IMR-90 (cell line): ENCODE data around the gene INCA1. TPM values are rescaled to one million over a fixed set of nuclear protein-coding genes. Genes with fewer than 3 reads are reported as not detected.

Source experiments
- ATAC-seq: fragments of 200-7000 bp; cut with Tn5 transposase; 2 replicates; pipeline ENCODE4 v1.9.1; 2020; ENCODE audit warnings: low read depth, mild to moderate bottlenecking, moderate library complexity
- BruUV-seq: library from RNA; stranded (reverse); fragments of 400-500 nt; replicated peaks from 2 replicates; lab custom pipeline; 2021; lab: Mats Ljungman, UMichigan
- CTCF ChIA-PET: fragments of 300-600 bp; formaldehyde crosslinking; extraction: SDS; loops from one replicate; lab custom pipeline; 2021; ENCODE audit warnings: antibody characterized with exemption; lab: Yijun Ruan, JAX
- POLR2A ChIA-PET: fragments of 300-600 bp; sonication (Branson Sonifier 250); formaldehyde crosslinking; loops from one replicate; lab custom pipeline; 2022; ENCODE audit warnings: antibody characterized with exemption; ENCODE audit not compliant: unreplicated experiment; lab: Charles Lee
- DNase-seq: peaks from one replicate; pipeline ENCODE4 v3.0.0; 2013
- H2AFZ ChIP-seq: replicated peaks from 2 replicates; pipeline ENCODE3; 2013; ENCODE audit warnings: low read length, mild to moderate bottlenecking; ENCODE audit not compliant: poor library complexity
- H2AK5ac ChIP-seq: 2 replicates; pipeline ENCODE4 v1.6.1; 2013; ENCODE audit warnings: low read depth, low read length, inconsistent platforms
- H2AK9ac ChIP-seq: replicated peaks from 2 replicates; pipeline ENCODE3; 2013; ENCODE audit warnings: mild to moderate bottlenecking, low read depth, low read length, moderate library complexity; ENCODE audit not compliant: poor library complexity
- H2BK120ac ChIP-seq: 2 replicates; pipeline ENCODE4 v1.6.1; 2013; ENCODE audit warnings: low read depth, low read length, inconsistent platforms
- H2BK15ac ChIP-seq: 3 replicates; pipeline ENCODE4 v1.6.1; 2013; ENCODE audit warnings: low read depth, low read length, inconsistent platforms
- H2BK20ac ChIP-seq: 2 replicates; pipeline ENCODE4 v1.6.1; 2013; ENCODE audit warnings: low read depth, mild to moderate bottlenecking, inconsistent platforms, low read length, moderate library complexity
- H2BK5ac ChIP-seq: 2 replicates; pipeline ENCODE4 v1.6.1; 2013; ENCODE audit warnings: mild to moderate bottlenecking, low read depth, low read length, inconsistent platforms; ENCODE audit not compliant: poor library complexity, severe bottlenecking
- H3K14ac ChIP-seq: replicated peaks from 2 replicates; pipeline ENCODE4 v1.6.1; 2013; ENCODE audit warnings: low read depth, low read length, inconsistent platforms
- H3K18ac ChIP-seq: 2 replicates; pipeline ENCODE4 v1.6.1; 2013; ENCODE audit warnings: low read depth, low read length, control low read depth
- H3K23ac ChIP-seq: 2 replicates; pipeline ENCODE4 v1.6.1; 2013; ENCODE audit warnings: low read depth, low read length, inconsistent platforms
- H3K27ac ChIP-seq: 2 replicates; pipeline ENCODE4 v1.5.1; 2013; ENCODE audit warnings: mild to moderate bottlenecking, control low read depth, low read length; ENCODE audit not compliant: insufficient read depth
- H3K27me3 ChIP-seq: 2 replicates; pipeline ENCODE4 v1.6.1; 2013; ENCODE audit warnings: low read length; ENCODE audit not compliant: control insufficient read depth, insufficient read depth
- H3K36me3 ChIP-seq: 2 replicates; pipeline ENCODE4 v1.6.1; 2013; ENCODE audit warnings: low read length, mixed read lengths; ENCODE audit not compliant: control insufficient read depth, insufficient read depth
- H3K4ac ChIP-seq: 2 replicates; pipeline ENCODE4 v1.6.1; 2013; ENCODE audit warnings: low read depth, low read length, inconsistent platforms
- H3K4me1 ChIP-seq: 2 replicates; pipeline ENCODE4 v1.6.1; 2013; ENCODE audit warnings: low read length, mixed read lengths; ENCODE audit not compliant: control insufficient read depth, insufficient read depth
- H3K4me2 ChIP-seq: 2 replicates; pipeline ENCODE4 v1.6.1; 2013; ENCODE audit warnings: low read depth, mild to moderate bottlenecking, control low read depth, low read length, moderate library complexity
- H3K4me3 ChIP-seq: 2 replicates; pipeline ENCODE4 v1.5.1; 2013; ENCODE audit warnings: low read depth, mild to moderate bottlenecking, control low read depth, low read length, moderate library complexity; ENCODE audit not compliant: insufficient read depth
- H3K56ac ChIP-seq: 2 replicates; pipeline ENCODE4 v1.6.1; 2013; ENCODE audit warnings: low read length, inconsistent platforms; ENCODE audit not compliant: insufficient read depth; ENCODE audit errors: extremely low read depth
- H3K79me1 ChIP-seq, 2 experiments: 2 replicates each; pipeline ENCODE4 v1.6.1; 2013; ENCODE audit warnings: low read length in 2 of 2, inconsistent platforms in 1 of 2, low read depth in 1 of 2
- H3K9ac ChIP-seq: 2 replicates; pipeline ENCODE4 v1.6.1; 2013; ENCODE audit warnings: low read depth, low read length, control low read depth
- H3K9me1 ChIP-seq: 2 replicates; pipeline ENCODE4 v1.6.1; 2013; ENCODE audit warnings: low read length, inconsistent platforms; ENCODE audit not compliant: insufficient read depth
- H3K9me3 ChIP-seq: 2 replicates; pipeline ENCODE4 v1.6.1; 2013; ENCODE audit warnings: low read length; ENCODE audit not compliant: control insufficient read depth, insufficient read depth
- H4K20me1 ChIP-seq: 2 replicates; pipeline ENCODE4 v1.6.1; 2013; ENCODE audit warnings: low read length, inconsistent platforms; ENCODE audit not compliant: insufficient read depth
- H4K5ac ChIP-seq: 2 replicates; pipeline ENCODE4 v1.6.1; 2013; ENCODE audit warnings: mild to moderate bottlenecking, low read depth, low read length, control low read depth
- H4K8ac ChIP-seq, 2 experiments: 2 replicates each; pipeline ENCODE4 v1.6.1; 2013; ENCODE audit warnings: low read depth in 2 of 2, low read length in 2 of 2, control low read depth in 1 of 2, inconsistent platforms in 1 of 2
- H4K91ac ChIP-seq: 2 replicates; pipeline ENCODE4 v1.6.1; 2013; ENCODE audit warnings: low read depth, low read length, inconsistent platforms; ENCODE audit not compliant: insufficient read depth
- CEBPB ChIP-seq: IDR thresholded peaks from 2 replicates; pipeline ENCODE4 v1.6.1; 2012; ENCODE audit warnings: low read depth, low read length, improper control_type of control experiment
- CHD1 ChIP-seq: IDR thresholded peaks from 2 replicates; pipeline ENCODE4 v1.6.1; 2012; ENCODE audit warnings: low read depth, low read length, improper control_type of control experiment
- ELK1 ChIP-seq: fragments of 150-350 bp; IDR thresholded peaks from 2 replicates; pipeline ENCODE4 v1.6.1; 2016; ENCODE audit warnings: low read depth, mild to moderate bottlenecking, low read length, moderate library complexity, borderline replicate concordance
- FOS ChIP-seq: fragments of 150-350 bp; IDR thresholded peaks from 2 replicates; pipeline ENCODE4 v1.6.1; 2016; ENCODE audit warnings: low read depth, low read length
- MXI1 ChIP-seq: IDR thresholded peaks from 2 replicates; pipeline ENCODE4 v1.6.1; 2012; ENCODE audit warnings: low read depth, mild to moderate bottlenecking, low read length, moderate library complexity, borderline replicate concordance
- POLR2A ChIP-seq: IDR thresholded peaks from 2 replicates; pipeline ENCODE4 v1.6.1; 2012; ENCODE audit warnings: mild to moderate bottlenecking, low read depth, low read length
- RCOR1 ChIP-seq: IDR thresholded peaks from 2 replicates; pipeline ENCODE4 v1.6.1; 2012; ENCODE audit warnings: mild to moderate bottlenecking, low read length, improper control_type of control experiment; ENCODE audit not compliant: insufficient replicate concordance
- USF2 ChIP-seq: fragments of 150-350 bp; IDR thresholded peaks from 2 replicates; pipeline ENCODE4 v1.6.1; 2017; ENCODE audit warnings: mild to moderate bottlenecking, antibody characterized with exemption, low read length, low read depth
- WGBS, 2 experiments: methylation state at CpG; one replicate each; pipeline versions ENCODE4 v1.1.5 to v1.1.7; 2013; ENCODE audit warnings: missing lambda C conversion rate in 2 of 2; ENCODE audit not compliant: insufficient read length in 1 of 2; ENCODE audit errors: extremely low coverage in 2 of 2; 5-methylcytosine and 5-hydroxymethylcytosine counted together
- dilution Hi-C: fragments of 300-500 bp; cut with HindIII; formaldehyde crosslinking; loops from one replicate; pipeline ENCODE4 v1.14.3; 2018; ENCODE audit warnings: low sequenced_read_pairs; ENCODE audit not compliant: unreplicated experiment
- in situ Hi-C: fragments of 300-500 bp; cut with MboI; formaldehyde crosslinking; loops from 3 replicates; pipeline ENCODE4 v1.14.3; 2019; ENCODE audit warnings: low sequenced_read_pairs, inconsistent platforms, mixed read lengths
- intact Hi-C: fragments of 100-400 bp; cut with micrococcal nuclease; formaldehyde crosslinking; loops from 2 replicates; pipeline ENCODE4 v1.10.0; 2022
- polyA plus RNA-seq, 3 experiments: library from polyadenylated mRNA; depleted of rRNA; stranded (reverse); fragments of >200 nt; gene quantifications; 2 replicates each; pipeline ENCODE4 v1.2.3, GENCODE V29; 2012; ENCODE audit warnings: low replicate concordance in 1 of 3
- total RNA-seq: library from RNA; depleted of rRNA; stranded (reverse); fragments of >200 nt; gene quantifications from 2 replicates; pipeline ENCODE4 v1.2.3, GENCODE V29; 2012

Gene INCA1
- total and polyA plus RNA-seq, 2 of the 4 experiments (the other 2 are of a cell fraction): 0.18 to 0.51 TPM

GRCh38 chr17:5044630-5045029 lies 47.3 kb upstream of the INCA1 start:
- H4K5ac ChIP-seq: no peak overlapping the region
- no peak overlapping the region for H2BK5ac ChIP-seq
- H3K79me1 ChIP-seq: no peaks in the 10 kb centered on the region
- peaks cover 1% of the 10 kb centered on the region; the same call in 1 of the 2 replicates for H3K27me3 ChIP-seq
- TF ChIP-seq CEBPB (no peak), RCOR1 (no peak), POLR2A (no peak), MXI1 (no peak), CHD1 (no peak), USF2 (no peak), FOS (no peak), ELK1 (no peak)
- no peak for ATAC-seq
- H3K9me1 ChIP-seq: no peaks in the 10 kb centered on the region
- ChIA-PET POLR2A (no interaction called here), CTCF (no interaction called here)
- no peak overlapping the region for H3K18ac ChIP-seq
- H2AK9ac ChIP-seq: no peak overlapping the region
- no peaks in the 10 kb centered on the region for H3K4me1 ChIP-seq
- no peak overlapping the region for H3K4ac ChIP-seq
- no peak overlapping the region for H3K4me2 ChIP-seq
- no peaks in the 10 kb centered on the region; the same call in 1 of the 2 replicates for H3K9me3 ChIP-seq
- H2AK5ac ChIP-seq: no peak overlapping the region
- DNase-seq: no peak
- no CpG with 5 or more reads among the region's 5 CpGs for WGBS, 2 experiments
- H3K27ac ChIP-seq: no peak overlapping the region
- H2AFZ ChIP-seq: no peak overlapping the region
- no peak overlapping the region for H3K14ac ChIP-seq
- no peaks in the 10 kb centered on the region for H3K36me3 ChIP-seq
- no peak overlapping the region for H4K8ac ChIP-seq
- H3K56ac ChIP-seq: no peak overlapping the region
- no peak overlapping the region for H2BK20ac ChIP-seq
- in situ Hi-C loops (no loop called here), dilution Hi-C loops (no loop called here), intact Hi-C loops (no loop called here)
- no peak overlapping the region for H4K91ac ChIP-seq
- H3K23ac ChIP-seq: no peak overlapping the region
- no TSS peak for BruUV-seq
- no peak overlapping the region for H2BK120ac ChIP-seq
- H2BK15ac ChIP-seq: no peak overlapping the region
- H3K4me3 ChIP-seq: no peak overlapping the region
- H3K9ac ChIP-seq: no peak overlapping the region
- no peaks in the 10 kb centered on the region for H4K20me1 ChIP-seq
